Measurements from ENCODE around the gene AP1M2.

DNA sequence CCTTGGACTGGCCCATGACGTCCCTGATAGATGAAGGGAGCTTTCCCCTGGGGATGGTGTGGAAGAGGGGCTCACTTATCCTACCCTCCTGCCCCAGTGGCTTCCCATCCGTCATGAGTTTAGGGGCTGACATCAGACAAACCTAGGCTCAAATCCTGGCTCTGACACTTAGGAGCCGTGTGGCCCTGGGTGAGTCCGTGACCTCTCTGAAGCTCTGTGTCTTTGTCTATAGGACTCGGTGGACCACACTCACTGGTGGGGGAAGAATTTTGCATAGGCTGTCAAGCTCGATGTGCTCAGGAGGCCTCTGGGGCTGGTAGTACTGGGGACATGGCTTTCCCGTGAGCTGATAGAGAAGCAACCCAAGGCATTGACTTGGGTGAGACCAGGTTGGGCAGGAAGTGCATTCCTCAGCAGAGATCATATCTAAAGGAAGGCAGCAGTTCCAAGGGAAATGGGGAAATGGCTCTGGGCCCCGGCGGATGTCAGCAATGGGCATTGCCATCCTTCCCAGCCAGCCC lies 17.4 kb upstream of the AP1M2 start:
- no peak for TF ChIP-seq EZH2 (IDR thresholded peaks at IDR 0.05; ENCODE audit: borderline replicate concordance)
- TF ChIP-seq, protein P1, sequence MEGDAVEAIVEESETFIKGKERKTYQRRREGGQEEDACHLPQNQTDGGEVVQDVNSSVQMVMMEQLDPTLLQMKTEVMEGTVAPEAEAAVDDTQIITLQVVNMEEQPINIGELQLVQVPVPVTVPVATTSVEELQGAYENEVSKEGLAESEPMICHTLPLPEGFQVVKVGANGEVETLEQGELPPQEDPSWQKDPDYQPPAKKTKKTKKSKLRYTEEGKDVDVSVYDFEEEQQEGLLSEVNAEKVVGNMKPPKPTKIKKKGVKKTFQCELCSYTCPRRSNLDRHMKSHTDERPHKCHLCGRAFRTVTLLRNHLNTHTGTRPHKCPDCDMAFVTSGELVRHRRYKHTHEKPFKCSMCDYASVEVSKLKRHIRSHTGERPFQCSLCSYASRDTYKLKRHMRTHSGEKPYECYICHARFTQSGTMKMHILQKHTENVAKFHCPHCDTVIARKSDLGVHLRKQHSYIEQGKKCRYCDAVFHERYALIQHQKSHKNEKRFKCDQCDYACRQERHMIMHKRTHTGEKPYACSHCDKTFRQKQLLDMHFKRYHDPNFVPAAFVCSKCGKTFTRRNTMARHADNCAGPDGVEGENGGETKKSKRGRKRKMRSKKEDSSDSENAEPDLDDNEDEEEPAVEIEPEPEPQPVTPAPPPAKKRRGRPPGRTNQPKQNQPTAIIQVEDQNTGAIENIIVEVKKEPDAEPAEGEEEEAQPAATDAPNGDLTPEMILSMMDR (IDR thresholded peaks at IDR 0.05; ENCODE audit: poor library complexity) = no peak

All from hepatocyte (in vitro differentiated cells).